ENCODE data around the gene PTGES3L. TPM values are rescaled to one million over a fixed set of nuclear protein-coding genes. Genes with fewer than 3 reads are reported as not detected.

The PTGES3L gene
- 0.14 TPM in 1 of 2 replicates, not detected in the other for total RNA-seq

DNA sequence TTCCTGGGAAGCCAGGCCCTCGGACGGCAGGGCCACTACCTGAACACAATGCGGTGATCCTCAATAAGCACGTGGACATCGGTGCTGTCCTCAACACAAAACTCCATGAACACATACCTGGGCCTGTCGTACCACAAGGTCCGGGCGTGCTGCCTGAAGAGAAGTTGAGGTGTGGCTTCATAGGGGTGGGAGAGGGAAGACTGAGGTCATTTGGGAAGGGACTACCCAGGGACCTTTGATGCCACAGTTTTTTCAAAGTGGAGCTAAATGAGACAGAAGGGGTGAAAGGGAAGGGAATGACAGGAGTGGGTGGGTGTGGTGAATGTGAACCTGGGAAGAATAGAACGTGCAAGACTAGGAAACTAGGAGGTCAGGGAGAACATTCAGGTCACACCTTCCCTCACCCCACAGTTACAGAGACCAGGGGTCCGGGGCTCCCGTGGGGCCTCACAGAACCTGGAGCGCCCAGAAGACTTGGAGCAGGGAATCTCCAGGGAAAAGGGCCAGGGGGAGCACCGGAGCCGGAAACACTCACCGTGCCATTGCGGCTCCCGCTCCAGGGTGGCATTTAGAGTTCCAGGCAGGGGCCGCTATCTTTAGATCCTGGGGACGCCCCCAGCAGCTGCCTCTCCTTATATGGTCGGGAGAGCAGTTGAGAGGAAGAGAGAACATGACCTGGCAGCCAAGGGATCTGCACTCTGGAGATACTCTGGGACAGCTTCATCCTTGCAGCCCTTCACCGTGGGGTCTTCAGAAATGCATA lies at the start of gene PTGES3L:
Gene PTGES3L, minus strand, starts transcription at position 570 of the 763 bp plus-strand sequence. Its CDS starts 27 bp downstream, at position 543.
- DNase-seq: peak; percentile 58

DNA sequence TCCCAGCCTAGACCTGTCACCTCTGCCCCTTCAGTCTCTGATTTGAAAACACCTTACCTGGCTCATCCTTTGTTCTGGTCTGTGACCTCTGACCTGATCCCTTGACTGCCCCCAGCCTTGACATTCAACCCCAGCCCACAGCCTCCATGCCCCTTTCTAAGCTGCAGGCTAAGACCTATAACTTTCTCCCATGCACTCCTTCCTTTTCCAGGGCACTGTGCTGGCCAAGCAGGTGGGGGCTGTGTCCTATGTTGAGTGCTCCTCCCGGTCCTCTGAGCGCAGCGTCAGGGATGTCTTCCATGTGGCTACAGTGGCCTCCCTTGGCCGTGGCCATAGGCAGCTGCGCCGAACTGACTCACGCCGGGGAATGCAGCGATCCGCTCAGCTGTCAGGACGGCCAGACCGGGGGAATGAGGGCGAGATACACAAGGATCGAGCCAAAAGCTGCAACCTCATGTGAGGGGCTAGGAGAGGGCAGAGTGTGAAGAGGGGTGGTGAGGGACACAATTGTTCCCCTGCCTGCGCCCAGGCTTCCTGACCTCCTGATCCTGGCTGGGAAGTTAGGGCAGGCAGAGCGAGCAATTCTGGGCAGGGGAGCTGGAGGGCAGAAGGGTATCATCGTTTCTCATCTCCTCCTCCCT lies 48.5 kb upstream of the PTGES3L start:
- no peak for DNase-seq

DNA sequence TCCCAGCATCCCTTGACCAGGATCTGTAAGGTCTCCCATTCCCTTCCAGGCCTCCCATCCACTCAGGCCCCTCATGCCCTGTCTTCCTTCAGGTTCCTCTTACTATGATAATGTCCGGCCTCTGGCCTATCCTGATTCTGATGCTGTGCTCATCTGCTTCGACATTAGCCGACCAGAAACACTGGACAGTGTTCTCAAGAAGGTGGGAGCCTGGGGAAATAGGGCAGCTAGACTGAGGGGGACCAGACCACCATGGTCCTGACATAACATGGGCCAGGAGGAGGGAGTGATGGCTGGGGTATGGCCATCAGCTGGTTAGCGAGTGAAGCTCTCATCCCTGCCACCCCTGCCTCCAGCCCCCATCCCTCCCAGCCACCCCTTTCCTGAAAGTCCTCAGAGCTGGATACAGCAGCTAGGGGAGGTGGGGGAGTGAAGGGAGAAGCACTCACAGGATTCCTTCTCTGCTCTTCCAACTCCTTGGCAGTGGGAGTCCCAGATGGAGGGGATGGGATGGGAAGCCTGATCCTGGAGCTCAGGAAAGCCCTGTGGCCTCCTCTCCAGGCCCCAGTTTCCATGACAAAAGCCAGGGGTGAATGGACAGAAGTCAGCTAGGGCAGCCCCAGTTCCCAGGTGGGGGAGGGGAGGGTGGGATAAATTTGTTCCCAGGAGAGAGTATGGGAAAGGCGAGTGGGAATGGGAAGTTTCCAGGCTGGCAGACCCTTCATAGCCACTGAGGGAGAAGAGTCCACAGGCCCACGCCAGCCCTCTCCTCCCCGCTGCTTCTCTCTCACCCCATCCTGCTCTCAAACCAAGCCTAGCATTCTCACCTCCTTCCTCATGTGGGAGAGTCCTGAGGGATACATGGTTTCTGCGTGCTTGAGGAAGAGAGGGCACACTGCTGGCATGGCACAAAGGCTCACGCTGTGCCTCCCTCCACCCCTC lies 47.5 kb upstream of the PTGES3L start:
- no peak for DNase-seq

- DNase-seq: no peak
Measured at GRCh38 chr17:43026595-43026994, 46.7 kb upstream of the PTGES3L start.

- no peak for DNase-seq
Measured at GRCh38 chr17:43025766-43026537, 46.1 kb upstream of the PTGES3L start.

- DNase-seq: no peak
Measured at GRCh38 chr17:43025290-43025657, 45.4 kb upstream of the PTGES3L start.

DNA sequence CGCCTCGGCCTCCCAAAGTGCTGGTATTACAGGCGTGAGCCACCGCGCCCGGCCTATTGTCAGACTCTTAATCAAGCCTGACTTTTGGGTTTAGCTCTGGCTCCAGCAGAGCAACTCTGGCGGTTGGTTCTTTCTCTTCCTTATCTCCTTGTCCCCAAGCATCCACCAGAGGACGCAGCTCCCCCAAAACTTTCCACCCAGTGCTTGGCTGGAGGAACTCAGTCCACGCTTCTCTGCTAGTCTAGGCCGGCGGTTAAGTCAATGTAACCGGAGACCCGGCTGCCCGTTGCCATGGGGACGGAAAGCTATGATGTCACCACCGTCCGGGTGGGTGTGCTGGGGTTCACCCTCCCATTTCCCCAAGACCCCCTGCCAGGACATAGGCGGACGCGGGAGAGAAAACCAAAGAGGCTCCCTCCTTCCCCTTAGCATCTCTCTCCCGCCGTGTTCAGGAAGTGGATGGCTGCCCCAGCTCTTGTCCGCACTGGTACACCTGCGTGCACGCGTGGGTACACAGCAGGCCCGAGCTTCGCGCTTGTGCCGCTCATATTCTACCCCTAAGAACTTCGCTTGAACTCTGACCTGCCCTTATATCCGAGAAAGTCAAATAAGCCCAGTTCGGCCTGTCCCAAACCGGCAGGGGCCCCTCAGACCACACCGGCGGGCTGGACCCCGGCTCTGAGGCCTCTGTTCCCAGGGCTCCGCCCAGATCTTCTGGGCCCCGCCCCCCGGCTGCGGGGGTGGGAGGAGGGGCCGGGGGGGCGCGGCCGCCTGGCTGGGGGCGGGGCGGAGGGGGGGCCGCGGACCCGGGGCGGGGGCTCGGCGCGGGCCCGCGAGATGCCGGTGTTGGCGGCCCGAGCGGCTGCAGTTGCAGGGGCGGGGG lies 44.8 kb upstream of the PTGES3L start, which contains the start of gene RND2:
Gene RND2, plus strand, starts transcription at position 825 of the 883 bp plus-strand sequence. CDS start 117 bp downstream, outside the sequence.
- DNase-seq: peak; percentile 97

- DNase-seq: peak; percentile 82
Measured at GRCh38 chr17:43021741-43022512, 42.0 kb upstream of the PTGES3L start, which contains the start of gene VAT1. TSS of gene VAT1 (minus strand) at chr17:43022385. CDS start at chr17:43022322, 63 bp downstream.

- DNase-seq: peak; percentile 74
Measured at GRCh38 chr17:43020789-43021740, 41.2 kb upstream of the PTGES3L start.

DNA sequence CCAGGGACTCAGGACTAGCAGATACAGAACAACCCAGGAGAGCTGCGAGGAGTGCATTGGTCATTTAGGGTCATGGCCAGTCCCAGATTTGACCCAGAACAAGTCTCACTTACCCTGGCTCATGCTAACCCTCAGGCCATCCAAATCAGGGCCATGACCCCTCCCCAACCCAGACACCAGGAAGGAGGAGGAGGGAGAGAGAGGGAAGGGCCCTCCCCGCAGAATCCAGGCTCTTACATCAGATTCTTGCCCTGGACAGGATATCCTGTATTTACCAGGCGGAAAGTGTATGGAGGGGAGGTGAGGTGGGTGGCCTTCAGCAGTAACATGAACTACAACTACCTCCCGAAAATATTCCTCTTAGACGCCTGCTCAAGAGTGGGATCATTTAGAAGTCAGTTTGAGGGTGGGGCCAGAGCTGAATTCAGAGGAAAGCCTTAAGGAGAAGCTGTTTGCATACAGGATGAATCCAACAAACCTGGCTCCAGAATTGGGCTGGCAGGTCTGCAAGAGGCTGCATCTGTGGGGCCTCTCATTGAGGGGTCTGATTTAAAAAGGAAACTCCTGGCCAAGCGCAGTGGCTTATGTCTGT lies 40.2 kb upstream of the PTGES3L start:
- peak; percentile 75 for DNase-seq

DNA sequence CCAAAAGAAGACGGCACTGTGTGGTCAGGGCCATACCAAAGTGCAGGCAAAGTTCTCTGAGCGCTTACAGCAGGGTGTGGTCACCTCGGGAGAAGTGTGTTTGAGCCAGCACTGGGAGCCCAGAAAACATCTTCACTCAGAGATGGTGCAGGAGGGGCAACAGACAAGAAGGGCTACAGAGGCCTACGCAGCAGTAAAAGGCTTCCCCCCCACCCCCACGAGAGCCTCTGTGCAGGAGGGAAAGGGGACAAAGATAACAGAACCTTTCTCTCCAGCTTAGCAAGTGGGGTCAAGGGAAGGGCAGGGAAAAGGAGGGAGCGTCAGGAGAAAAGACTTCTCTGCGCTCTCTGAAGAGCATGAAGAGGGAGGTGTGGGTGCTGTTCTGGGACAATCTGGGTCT lies 39.5 kb upstream of the PTGES3L start:
- DNase-seq: no peak

DNA sequence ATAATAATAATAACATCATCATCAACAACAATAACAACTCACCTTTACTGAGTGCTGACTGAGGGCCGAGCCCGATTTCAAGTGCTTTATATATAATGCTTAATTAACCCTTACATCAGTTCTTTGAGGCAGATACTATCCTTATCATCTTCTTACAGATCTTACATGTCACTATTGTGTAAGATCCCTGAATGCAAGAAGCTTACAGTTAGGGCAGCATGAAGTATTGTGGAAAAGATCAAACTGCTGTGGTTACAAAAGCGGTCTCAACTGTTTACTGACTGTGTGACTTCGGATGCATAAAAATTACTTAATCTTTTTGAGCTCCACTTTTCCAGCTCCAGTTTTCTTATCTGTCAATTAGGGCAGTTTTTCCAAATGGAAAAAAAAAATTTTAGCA lies 39.1 kb upstream of the PTGES3L start:
- DNase-seq: no peak

DNA sequence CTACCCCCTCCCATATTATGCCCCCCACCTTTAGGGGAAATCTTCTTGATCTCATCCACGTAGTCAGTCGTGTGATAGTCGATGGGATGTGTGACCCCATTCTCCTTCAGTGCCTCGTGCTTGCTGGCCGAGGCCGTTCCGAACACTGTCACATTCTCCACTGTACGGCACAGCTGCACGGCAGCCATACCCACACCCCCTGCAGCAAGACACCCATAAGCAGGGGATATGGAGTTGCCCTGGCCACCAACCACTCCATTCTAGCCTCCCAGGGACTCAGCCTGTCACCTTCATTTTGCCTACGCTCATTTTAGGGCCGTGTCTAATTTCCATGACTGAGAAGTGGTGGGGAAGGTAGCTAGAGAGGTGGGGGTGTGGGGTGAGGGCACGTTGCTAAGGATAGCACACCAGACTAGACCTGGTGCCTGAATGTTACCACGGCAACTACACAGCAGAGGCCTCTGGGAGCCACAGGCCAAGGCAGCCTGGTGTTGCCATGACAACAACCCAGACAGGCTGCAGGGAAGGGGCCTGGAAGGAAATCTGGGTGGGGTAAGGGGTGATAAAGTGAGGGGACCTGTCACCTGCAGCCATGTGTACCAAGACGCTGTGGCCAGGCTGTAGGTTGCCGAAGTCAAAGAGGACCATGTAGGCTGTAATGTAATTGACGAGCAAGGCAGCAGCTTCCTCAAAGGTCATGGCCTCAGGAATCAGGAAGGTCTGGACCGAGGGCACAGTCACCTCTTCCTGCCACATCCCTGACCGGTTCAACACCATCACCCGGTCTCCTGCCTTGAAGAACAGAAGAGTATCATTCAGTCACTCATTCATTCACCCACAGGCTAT lies 38.4 kb upstream of the PTGES3L start:
- DNase-seq: peak; percentile 46

DNA sequence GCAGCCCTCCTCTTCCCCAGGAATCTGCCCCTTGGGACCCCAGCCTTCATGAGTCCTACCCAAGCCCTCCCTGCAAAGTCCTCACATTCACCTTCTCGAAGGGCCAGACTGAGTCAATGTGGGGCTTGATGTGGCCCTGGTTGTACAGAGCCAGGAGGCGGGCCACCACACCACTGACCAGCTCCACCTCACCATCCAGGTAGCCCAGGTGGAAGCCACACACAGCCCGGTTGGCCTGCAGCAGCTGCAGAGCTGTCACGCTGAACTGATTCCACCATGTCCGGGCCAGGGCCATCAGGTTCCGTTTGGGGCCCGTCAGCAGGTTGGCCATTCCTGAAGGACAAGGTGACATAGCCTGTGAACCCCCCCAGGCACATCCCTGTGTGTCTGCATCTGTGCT lies 36.3 kb upstream of the PTGES3L start:
- DNase-seq: no peak

DNA sequence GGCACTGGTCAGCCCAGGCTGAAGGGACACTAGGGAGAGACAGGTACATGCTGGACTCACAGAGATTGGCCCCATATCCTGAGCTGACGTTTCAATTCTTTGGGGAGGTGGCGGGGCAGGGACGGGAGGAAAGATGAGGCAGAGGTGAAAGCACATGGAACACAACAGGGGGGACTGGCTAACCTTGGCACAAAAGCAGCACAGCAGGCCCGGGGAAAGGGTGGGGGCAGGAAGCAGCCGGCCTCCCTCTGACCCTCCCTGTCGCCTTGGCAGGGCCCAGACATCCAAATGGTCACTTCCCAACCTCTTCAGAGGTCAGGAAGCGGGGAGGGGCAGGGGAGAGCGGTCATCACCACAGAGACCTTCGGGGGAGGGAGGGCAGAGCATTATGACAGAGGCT lies 35.7 kb upstream of the PTGES3L start:
- peak; percentile 83 for DNase-seq

DNA sequence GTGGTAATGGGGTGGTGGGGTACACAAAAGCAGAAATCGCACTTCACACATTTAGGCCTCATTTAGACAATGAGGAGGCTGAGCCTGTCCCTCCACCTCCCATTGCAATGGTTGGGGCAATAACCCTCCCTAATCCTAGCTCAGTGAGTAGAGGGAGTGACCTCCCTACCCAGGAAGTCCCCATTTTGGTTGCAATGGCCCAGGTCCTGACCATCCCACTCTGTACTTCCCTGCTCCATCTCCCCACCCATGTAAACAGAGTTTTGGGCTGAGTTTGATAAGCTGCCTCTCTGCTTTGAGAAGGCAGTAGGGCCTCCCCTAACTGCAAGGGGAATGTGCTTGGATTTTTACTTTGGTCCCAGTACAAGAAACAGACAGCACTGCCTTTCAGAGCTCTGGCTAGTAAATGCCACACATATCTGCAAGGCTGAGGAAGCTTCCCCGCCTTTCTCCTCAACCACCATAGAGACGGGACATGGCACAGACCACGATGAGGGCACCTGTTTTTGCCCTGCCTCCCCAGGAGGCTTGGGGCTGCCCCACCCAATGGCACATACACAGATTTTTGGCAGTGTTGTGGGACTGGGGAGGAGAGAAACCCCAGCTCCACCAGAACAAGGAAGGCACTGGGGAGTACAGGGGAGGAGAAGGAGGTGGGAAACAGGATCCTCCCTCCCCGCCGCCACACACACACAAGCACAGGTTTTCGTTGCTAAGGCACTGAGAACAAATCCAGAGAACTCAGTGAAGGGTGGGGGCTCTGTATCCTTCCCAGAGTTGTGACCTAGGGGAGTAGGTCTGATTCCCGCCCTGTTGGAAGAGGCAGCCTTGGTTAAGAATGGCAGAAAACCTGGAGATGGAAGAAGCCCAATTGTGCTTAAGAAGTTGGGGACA lies 35.0 kb upstream of the PTGES3L start:
- DNase-seq: no peak

All from dermis blood vessel endothelial cell (primary cell).